GM12891 (cell line): ENCODE measurements around the gene VPS37C.

Experiments
- PAX5 ChIP-seq: IDR thresholded peaks from 2 replicates; pipeline ENCODE4 v1.6.1; 2011; ENCODE audit warnings: low read length, moderate library complexity, mild to moderate bottlenecking; ENCODE audit not compliant: insufficient read depth, severe bottlenecking
- POLR2A ChIP-seq: IDR thresholded peaks from 2 replicates; pipeline ENCODE4 v1.6.1; 2011; ENCODE audit warnings: low read depth, low read length, control low read depth
- POLR2AphosphoS5 ChIP-seq: IDR thresholded peaks from 2 replicates; pipeline ENCODE4 v1.6.1; 2011; ENCODE audit warnings: low read depth, low read length, control low read depth
- TAF1 ChIP-seq: IDR thresholded peaks from 2 replicates; pipeline ENCODE4 v1.6.1; 2011; ENCODE audit warnings: low read depth, low read length, control low read depth

DNA sequence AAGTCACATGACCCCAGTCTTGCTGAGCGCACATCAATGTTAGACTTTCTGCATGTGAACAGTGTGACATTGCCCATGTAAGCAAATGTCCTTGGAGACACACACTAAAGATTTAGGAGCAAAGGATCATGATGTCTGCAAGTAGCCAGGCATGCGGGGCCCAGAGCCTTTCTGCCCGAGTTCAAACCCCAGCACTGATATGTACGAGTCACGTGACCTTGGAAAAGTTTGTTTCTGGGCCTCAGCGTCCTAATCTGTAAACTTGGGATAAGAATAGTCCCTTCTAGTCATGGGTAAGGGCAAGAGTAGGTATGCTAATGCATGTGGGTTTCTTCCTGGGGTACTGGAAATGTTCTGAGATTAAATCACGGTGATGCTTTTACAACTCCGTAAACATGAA lies 25.3 kb upstream of the VPS37C start:
- TF ChIP-seq POLR2AphosphoS5 (no peak), POLR2A (no peak), PAX5 (no peak), TAF1 (no peak)
